ENCODE data around the gene PPP1R37. TPM values are rescaled to one million over a fixed set of nuclear protein-coding genes. Genes with fewer than 3 reads are reported as not detected.

PPP1R37 gene
- total and polyA plus RNA-seq, 2 of the 13 experiments (the other 11 are each of a cell fraction or from before 2014, with no cell fraction given), result 9.0 to 14.3 TPM

DNA sequence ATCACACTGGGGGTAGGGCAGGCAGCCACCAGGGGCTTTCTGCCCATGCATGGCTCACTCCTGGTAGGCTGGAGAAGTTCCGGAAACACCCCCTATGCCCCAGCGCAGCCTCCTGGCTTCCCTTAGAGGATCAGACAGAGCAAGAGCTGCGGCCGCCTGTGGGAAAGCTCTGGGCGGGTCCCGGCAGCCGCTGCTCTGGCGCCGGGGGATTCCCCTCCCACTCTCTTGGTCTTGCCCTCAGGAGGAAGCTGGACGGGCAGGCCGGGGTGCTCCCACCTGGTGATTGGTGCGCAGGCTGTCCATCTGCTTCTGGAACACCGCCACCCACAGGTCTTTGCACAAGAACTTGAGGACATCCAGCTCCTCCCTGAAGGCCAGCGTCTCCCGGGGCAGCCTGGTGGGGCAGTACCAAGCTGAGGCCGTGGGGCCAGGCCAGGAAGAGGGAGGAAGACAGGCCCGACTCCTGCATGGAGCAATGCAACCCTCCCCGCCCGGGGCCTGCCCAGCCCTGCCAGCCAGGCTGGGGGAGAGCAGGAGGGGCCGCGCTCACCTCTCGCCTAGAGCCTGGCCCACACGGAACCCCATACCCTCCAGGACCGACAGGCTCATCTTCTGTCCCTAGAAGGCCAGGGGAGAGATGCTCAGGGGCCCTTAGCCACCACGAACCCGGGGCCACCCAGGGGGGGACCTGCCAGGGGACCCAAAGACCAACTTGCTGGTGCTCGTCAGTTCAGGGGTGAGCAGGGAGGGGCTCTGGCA is 71.8 kb downstream of the PPP1R37 start (continued):
- no peak for TF ChIP-seq ZNF10 (CRISPR knock-in tag; IDR thresholded peaks at IDR 0.05; ENCODE audit: borderline replicate concordance, low read depth)
- no peak for TF ChIP-seq ZNF251 (CRISPR knock-in tag; IDR thresholded peaks at IDR 0.05)
- TF ChIP-seq, protein P1, sequence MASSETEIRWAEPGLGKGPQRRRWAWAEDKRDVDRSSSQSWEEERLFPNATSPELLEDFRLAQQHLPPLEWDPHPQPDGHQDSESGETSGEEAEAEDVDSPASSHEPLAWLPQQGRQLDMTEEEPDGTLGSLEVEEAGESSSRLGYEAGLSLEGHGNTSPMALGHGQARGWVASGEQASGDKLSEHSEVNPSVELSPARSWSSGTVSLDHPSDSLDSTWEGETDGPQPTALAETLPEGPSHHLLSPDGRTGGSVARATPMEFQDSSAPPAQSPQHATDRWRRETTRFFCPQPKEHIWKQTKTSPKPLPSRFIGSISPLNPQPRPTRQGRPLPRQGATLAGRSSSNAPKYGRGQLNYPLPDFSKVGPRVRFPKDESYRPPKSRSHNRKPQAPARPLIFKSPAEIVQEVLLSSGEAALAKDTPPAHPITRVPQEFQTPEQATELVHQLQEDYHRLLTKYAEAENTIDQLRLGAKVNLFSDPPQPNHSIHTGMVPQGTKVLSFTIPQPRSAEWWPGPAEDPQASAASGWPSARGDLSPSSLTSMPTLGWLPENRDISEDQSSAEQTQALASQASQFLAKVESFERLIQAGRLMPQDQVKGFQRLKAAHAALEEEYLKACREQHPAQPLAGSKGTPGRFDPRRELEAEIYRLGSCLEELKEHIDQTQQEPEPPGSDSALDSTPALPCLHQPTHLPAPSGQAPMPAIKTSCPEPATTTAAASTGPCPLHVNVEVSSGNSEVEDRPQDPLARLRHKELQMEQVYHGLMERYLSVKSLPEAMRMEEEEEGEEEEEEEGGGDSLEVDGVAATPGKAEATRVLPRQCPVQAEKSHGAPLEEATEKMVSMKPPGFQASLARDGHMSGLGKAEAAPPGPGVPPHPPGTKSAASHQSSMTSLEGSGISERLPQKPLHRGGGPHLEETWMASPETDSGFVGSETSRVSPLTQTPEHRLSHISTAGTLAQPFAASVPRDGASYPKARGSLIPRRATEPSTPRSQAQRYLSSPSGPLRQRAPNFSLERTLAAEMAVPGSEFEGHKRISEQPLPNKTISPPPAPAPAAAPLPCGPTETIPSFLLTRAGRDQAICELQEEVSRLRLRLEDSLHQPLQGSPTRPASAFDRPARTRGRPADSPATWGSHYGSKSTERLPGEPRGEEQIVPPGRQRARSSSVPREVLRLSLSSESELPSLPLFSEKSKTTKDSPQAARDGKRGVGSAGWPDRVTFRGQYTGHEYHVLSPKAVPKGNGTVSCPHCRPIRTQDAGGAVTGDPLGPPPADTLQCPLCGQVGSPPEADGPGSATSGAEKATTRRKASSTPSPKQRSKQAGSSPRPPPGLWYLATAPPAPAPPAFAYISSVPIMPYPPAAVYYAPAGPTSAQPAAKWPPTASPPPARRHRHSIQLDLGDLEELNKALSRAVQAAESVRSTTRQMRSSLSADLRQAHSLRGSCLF (CRISPR knock-in tag; IDR thresholded peaks at IDR 0.05; ENCODE audit: borderline replicate concordance), result no peak
- TF ChIP-seq ZNF614 (CRISPR knock-in tag; IDR thresholded peaks at IDR 0.05; ENCODE audit: borderline replicate concordance), result no peak
- TF ChIP-seq HHEX (CRISPR knock-in tag; IDR thresholded peaks at IDR 0.05), result no peak
- no peak for TF ChIP-seq CEBPB (IDR thresholded peaks at IDR 0.05; ENCODE audit: borderline replicate concordance, low read depth, low read length)
- no peak for TF ChIP-seq SIX4 (CRISPR knock-in tag; IDR thresholded peaks at IDR 0.05)
- TF ChIP-seq ZNF24 (IDR thresholded peaks at IDR 0.05), result no peak
- no peak for TF ChIP-seq MEF2D (CRISPR knock-in tag; IDR thresholded peaks at IDR 0.05)
- TF ChIP-seq, protein P2, sequence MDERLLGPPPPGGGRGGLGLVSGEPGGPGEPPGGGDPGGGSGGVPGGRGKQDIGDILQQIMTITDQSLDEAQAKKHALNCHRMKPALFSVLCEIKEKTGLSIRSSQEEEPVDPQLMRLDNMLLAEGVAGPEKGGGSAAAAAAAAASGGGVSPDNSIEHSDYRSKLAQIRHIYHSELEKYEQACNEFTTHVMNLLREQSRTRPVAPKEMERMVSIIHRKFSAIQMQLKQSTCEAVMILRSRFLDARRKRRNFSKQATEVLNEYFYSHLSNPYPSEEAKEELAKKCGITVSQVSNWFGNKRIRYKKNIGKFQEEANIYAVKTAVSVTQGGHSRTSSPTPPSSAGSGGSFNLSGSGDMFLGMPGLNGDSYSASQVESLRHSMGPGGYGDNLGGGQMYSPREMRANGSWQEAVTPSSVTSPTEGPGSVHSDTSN (CRISPR knock-in tag; IDR thresholded peaks at IDR 0.05), result peak; percentile 76
- no peak for TF ChIP-seq ZNF878 (CRISPR knock-in tag; IDR thresholded peaks at IDR 0.05)
- TF ChIP-seq, protein P3, sequence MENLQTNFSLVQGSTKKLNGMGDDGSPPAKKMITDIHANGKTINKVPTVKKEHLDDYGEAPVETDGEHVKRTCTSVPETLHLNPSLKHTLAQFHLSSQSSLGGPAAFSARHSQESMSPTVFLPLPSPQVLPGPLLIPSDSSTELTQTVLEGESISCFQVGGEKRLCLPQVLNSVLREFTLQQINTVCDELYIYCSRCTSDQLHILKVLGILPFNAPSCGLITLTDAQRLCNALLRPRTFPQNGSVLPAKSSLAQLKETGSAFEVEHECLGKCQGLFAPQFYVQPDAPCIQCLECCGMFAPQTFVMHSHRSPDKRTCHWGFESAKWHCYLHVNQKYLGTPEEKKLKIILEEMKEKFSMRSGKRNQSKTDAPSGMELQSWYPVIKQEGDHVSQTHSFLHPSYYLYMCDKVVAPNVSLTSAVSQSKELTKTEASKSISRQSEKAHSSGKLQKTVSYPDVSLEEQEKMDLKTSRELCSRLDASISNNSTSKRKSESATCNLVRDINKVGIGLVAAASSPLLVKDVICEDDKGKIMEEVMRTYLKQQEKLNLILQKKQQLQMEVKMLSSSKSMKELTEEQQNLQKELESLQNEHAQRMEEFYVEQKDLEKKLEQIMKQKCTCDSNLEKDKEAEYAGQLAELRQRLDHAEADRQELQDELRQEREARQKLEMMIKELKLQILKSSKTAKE (CRISPR knock-in tag; IDR thresholded peaks at IDR 0.05; ENCODE audit: borderline replicate concordance), result no peak
- no peak for TF ChIP-seq SNAPC5 (CRISPR knock-in tag; IDR thresholded peaks at IDR 0.05; ENCODE audit: borderline replicate concordance)
- TF ChIP-seq DRAP1 (CRISPR knock-in tag; IDR thresholded peaks at IDR 0.05), result no peak
- no peak for TF ChIP-seq ZNF589 (CRISPR knock-in tag; conservative IDR thresholded peaks at IDR 0.05)
- TF ChIP-seq ZFX (CRISPR knock-in tag; IDR thresholded peaks at IDR 0.05; ENCODE audit: low read depth), result peak; percentile 41; the same call in 1 of the 2 replicates
- TF ChIP-seq ATF7-NPFF (CRISPR knock-in tag; IDR thresholded peaks at IDR 0.05; ENCODE audit: low read depth), result no peak
- TF ChIP-seq HNRNPLL (IDR thresholded peaks at IDR 0.05; ENCODE audit: low read depth, low read length, poor library complexity, severe bottlenecking), result peak; percentile 43
- no peak for TF ChIP-seq ZNF598 (CRISPR knock-in tag; IDR thresholded peaks at IDR 0.05; ENCODE audit: borderline replicate concordance)
- TF ChIP-seq ZNF569 (CRISPR knock-in tag; IDR thresholded peaks at IDR 0.05; ENCODE audit: borderline replicate concordance), result no peak
- no peak for TF ChIP-seq ZNF432 (CRISPR knock-in tag; IDR thresholded peaks at IDR 0.05; ENCODE audit: borderline replicate concordance)

Data from HepG2 (cell line).